ENCODE data around the gene FRAT2. TPM values are rescaled to one million over a fixed set of nuclear protein-coding genes. Genes with fewer than 3 reads are reported as not detected.

FRAT2 gene
- total RNA-seq, 4 donors from 2014 or later: 9.3 to 28.7 (median 20.5) TPM

DNA sequence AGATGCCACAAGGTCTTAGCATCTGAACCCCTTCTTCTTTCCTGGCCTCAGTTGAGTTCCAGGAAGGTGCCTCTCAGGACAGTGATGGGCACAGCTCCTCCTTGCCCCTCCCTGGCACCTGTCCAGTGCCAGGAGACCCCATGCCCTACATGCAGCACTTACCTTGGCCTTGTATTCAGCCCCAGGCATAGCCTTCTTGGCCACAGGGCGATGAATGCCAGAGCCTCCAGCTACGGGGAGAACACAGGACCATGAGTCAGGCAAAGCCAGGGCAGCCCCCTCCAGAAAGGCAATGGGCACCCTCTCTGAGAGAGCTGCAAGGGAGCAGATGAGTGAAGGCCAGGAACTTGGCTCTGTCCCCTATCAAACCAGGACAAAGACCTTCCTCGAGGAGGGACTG lies 24.3 kb upstream of the FRAT2 start:
- peaks cover 0 to 86% of the 10 kb centered on the region in 2 donors for H3K36me3 ChIP-seq
- intact Hi-C loops (cut with DNase I; ENCODE audit: low total_unique reads): no loop called here

DNA sequence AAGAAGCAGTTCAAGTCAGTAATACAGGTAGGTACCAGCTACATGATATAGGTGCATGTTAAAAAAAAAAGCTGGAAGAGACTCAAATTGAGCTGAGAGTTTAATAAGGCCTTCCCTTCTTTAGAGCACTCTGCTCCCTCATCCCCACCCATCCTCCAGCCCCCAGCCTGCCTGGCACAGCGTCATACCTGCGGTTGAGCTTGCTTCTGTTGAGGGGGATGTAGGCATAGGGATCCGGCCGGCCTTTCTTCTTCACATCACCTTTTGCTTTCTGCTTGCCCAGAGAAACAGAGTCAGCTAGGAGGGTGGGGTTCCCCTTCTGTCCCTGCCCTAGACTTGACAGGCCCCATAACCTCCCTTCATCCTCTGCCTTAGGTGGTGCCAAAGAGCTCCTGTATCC lies 23.8 kb upstream of the FRAT2 start:
- no peaks in the 10 kb centered on the region for H3K9me3 ChIP-seq
- DNase-seq: no peak
- peaks cover 2 to 8% of the 10 kb centered on the region in 2 donors for H3K4me1 ChIP-seq
- ATAC-seq: no peak
- H3K4me3 ChIP-seq: no peak overlapping the region
- in situ Hi-C loops (cut with MboI; ENCODE audit: low sequenced_read_pairs in 4 of 4) (loop anchor here in 1 of 4 donors (10.0 kb wide), 1 partner anchor 74 kb away; no protein-coding TSS in a partner anchor), intact Hi-C loops (cut with DNase I; ENCODE audit: low total_unique reads) (no loop called here)
- peaks cover 0 to 84% of the 10 kb centered on the region in 2 donors for H3K36me3 ChIP-seq
- no peaks in the 10 kb centered on the region for H3K27me3 ChIP-seq
- no peak overlapping the region for H3K27ac ChIP-seq
- TF ChIP-seq POLR2A (IDR thresholded peaks at IDR 0.05): no peak
- TF ChIP-seq, protein P1, sequence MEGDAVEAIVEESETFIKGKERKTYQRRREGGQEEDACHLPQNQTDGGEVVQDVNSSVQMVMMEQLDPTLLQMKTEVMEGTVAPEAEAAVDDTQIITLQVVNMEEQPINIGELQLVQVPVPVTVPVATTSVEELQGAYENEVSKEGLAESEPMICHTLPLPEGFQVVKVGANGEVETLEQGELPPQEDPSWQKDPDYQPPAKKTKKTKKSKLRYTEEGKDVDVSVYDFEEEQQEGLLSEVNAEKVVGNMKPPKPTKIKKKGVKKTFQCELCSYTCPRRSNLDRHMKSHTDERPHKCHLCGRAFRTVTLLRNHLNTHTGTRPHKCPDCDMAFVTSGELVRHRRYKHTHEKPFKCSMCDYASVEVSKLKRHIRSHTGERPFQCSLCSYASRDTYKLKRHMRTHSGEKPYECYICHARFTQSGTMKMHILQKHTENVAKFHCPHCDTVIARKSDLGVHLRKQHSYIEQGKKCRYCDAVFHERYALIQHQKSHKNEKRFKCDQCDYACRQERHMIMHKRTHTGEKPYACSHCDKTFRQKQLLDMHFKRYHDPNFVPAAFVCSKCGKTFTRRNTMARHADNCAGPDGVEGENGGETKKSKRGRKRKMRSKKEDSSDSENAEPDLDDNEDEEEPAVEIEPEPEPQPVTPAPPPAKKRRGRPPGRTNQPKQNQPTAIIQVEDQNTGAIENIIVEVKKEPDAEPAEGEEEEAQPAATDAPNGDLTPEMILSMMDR (IDR thresholded peaks at IDR 0.05 in 4 of 5, conservative IDR thresholded peaks at IDR 0.05 in 1 of 5): no peak

More for the DNA sequence above, 24.3 kb upstream of the FRAT2 start:
- H3K4me3 ChIP-seq: no peak overlapping the region
- in situ Hi-C loops (cut with MboI; ENCODE audit: low sequenced_read_pairs in 4 of 4): loop anchor here in 1 of 4 donors (10.0 kb wide), 1 partner anchor 74 kb away; no protein-coding TSS in a partner anchor
- no peak overlapping the region for H3K27ac ChIP-seq
- H3K27me3 ChIP-seq: no peaks in the 10 kb centered on the region
- H3K9me3 ChIP-seq: no peaks in the 10 kb centered on the region
- DNase-seq (no peak), ATAC-seq (no peak)
- H3K4me1 ChIP-seq: peaks cover 2 to 8% of the 10 kb centered on the region in 2 donors
- TF ChIP-seq, protein P1 (IDR thresholded peaks at IDR 0.05 in 4 of 5, conservative IDR thresholded peaks at IDR 0.05 in 1 of 5): no peak
- TF ChIP-seq POLR2A (IDR thresholded peaks at IDR 0.05): no peak

DNA sequence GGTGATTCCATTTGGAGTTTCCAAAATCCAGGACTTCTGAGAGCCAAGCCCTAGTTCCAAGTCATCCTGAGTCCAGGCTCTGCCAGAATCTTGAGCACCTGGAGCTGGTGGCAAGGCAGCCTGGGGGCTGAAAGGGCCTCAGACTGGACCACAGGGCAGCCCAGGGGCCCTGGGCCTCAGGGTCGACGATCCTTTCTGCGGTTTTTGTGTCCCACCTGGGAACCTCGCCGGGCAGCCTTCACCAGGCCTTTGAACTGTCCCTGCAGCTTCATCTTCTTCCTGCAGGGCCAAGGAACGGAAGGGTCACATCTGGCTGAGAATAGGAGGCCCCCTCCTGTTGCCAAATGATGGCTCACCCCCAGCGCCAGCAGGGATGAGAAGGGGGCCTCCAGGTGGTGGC lies 22.4 kb upstream of the FRAT2 start:
- Histone ChIP-seq H3K9me3 (no peaks in the 10 kb centered on the region), H3K4me3 (no peak overlapping the region), H3K27me3 (no peaks in the 10 kb centered on the region), H3K36me3 (peaks cover 0 to 77% of the 10 kb centered on the region in 2 donors), H3K4me1 (peaks cover 2 to 8% of the 10 kb centered on the region in 2 donors), H3K27ac (no peak overlapping the region)
- ATAC-seq (no peak), DNase-seq (no peak)
- no peak for TF ChIP-seq POLR2A (IDR thresholded peaks at IDR 0.05)
- TF ChIP-seq, protein P1 (IDR thresholded peaks at IDR 0.05 in 4 of 5, conservative IDR thresholded peaks at IDR 0.05 in 1 of 5): no peak
- intact Hi-C loops (cut with DNase I; ENCODE audit: low total_unique reads): no loop called here
- in situ Hi-C loops (cut with MboI; ENCODE audit: low sequenced_read_pairs in 4 of 4): loop anchor here in 1 of 4 donors (10.0 kb wide), 1 partner anchor 72 kb away; no protein-coding TSS in a partner anchor

DNA sequence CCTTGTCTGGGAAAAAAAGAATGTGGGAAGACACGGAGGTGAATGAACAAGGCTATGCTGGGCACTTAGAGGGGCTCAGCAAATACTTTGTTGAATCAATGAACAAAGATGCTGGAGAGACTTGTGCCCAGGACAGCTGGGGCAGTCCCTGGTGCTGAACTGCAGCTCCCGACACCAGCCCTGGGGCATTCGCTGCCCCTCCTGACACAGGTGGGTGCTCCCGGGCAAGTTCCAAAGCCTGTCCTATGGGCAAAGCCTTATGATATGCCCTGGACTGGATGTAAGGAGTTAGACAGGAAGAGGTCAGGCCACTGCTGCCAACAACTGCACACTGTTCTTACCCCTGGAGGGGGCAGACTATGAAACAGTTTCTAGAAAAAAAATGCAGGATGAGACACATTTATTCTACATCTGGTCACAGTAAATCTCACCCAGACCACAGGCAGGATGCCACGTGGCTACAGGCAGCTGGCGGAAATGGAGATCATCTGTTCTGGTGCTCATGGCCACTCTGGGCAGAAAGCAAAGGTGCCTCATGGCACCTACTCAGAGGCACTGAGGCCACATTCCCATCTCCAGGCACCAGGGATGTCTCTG lies 21.9 kb upstream of the FRAT2 start:
- Histone ChIP-seq H3K36me3 (peaks cover 0 to 75% of the 10 kb centered on the region in 2 donors), H3K9me3 (no peaks in the 10 kb centered on the region), H3K27me3 (no peaks in the 10 kb centered on the region), H3K4me1 (peaks cover 2 to 8% of the 10 kb centered on the region in 2 donors), H3K27ac (peak overlapping the region in 1 of 4 donors; percentile 22), H3K4me3 (no peak overlapping the region)
- ATAC-seq (no peak), DNase-seq (no peak)
- in situ Hi-C loops (cut with MboI; ENCODE audit: low sequenced_read_pairs in 4 of 4) (loop anchor here in 1 of 4 donors (10.0 kb wide), 1 partner anchor 72 kb away; no protein-coding TSS in a partner anchor), intact Hi-C loops (cut with DNase I; ENCODE audit: low total_unique reads) (no loop called here)
- TF ChIP-seq, protein P1 (IDR thresholded peaks at IDR 0.05 in 4 of 5, conservative IDR thresholded peaks at IDR 0.05 in 1 of 5): no peak
- TF ChIP-seq POLR2A (IDR thresholded peaks at IDR 0.05): no peak
